ENCODE measurements around the gene CCM2. TPM values are rescaled to one million over a fixed set of nuclear protein-coding genes. Genes with fewer than 3 reads are reported as not detected.

The CCM2 gene
- total and polyA plus RNA-seq, 12 donors: 36.1 to 84.5 (median 50.7) TPM

DNA sequence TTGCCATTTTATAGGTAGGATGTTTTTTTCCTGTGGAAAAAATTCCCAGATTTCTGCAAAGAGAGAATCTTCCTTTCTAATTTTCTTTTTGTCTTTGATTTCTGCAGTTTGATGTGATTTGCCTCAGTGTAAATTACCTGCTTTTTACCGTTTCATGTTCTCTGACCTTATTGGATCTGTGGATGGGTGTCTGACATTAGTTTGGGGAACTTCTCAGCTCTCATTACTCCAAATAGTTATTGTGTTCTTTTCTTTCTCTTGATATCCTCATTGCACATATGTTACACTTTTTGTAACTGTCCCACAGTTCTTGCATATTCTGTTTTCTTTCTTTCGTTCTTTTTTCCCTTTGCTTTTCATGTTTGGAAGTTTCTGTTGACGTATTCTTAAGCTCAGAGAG lies 60.3 kb downstream of the CCM2 start:
- no peaks in the 10 kb centered on the region for H3K27me3 ChIP-seq
- WGBS, 4 donors: 96 to 98% (median 96%) methylated on average over 3 of the region's 3 CpGs
- intact Hi-C loops (cut with DNase I): no loop called here
- no peaks in the 10 kb centered on the region for H3K4me1 ChIP-seq (replicated peaks in 1 of 2)
- DNase-seq: no peak
- H3K4me3 ChIP-seq: no peak overlapping the region
- no peak for TF ChIP-seq POLR2A (IDR thresholded peaks at IDR 0.05)
- TF ChIP-seq, protein P1, sequence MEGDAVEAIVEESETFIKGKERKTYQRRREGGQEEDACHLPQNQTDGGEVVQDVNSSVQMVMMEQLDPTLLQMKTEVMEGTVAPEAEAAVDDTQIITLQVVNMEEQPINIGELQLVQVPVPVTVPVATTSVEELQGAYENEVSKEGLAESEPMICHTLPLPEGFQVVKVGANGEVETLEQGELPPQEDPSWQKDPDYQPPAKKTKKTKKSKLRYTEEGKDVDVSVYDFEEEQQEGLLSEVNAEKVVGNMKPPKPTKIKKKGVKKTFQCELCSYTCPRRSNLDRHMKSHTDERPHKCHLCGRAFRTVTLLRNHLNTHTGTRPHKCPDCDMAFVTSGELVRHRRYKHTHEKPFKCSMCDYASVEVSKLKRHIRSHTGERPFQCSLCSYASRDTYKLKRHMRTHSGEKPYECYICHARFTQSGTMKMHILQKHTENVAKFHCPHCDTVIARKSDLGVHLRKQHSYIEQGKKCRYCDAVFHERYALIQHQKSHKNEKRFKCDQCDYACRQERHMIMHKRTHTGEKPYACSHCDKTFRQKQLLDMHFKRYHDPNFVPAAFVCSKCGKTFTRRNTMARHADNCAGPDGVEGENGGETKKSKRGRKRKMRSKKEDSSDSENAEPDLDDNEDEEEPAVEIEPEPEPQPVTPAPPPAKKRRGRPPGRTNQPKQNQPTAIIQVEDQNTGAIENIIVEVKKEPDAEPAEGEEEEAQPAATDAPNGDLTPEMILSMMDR (IDR thresholded peaks at IDR 0.05): no peak
- H3K36me3 ChIP-seq (replicated peaks in 1 of 2): peaks cover 0 to 9% of the 10 kb centered on the region in 2 donors
- no peak overlapping the region for H3K27ac ChIP-seq
- no peaks in the 10 kb centered on the region for H3K9me3 ChIP-seq (replicated peaks in 1 of 3)

DNA sequence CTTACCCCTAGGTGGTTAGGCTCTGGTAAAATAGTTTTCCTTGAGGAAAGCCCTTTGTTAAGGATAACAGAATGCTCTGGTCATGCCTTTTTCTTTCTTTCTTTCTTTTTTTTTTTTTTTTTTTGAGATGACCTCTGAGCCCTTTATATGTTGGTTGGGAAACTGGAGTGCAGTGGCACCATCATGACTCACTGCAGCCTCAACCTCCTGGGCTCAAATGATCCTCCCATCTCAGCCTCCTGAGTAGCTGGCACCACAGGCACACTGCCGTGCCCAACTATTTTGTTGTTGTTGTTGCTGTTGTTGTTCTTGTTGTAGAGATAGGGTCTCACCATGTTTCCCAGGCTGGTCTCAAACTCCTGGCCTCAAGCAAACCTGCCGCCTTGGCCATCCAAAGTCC lies 61.4 kb downstream of the CCM2 start:
- intact Hi-C loops (cut with DNase I): no loop called here
- WGBS, 4 donors: 98 to 100% (median 99%) methylated on average over 2 of the region's 2 CpGs
- Histone ChIP-seq H3K9me3 (replicated peaks in 1 of 3) (no peaks in the 10 kb centered on the region), H3K4me3 (no peak overlapping the region), H3K27me3 (no peaks in the 10 kb centered on the region), H3K36me3 (replicated peaks in 1 of 2) (peaks cover 0 to 9% of the 10 kb centered on the region in 2 donors), H3K4me1 (replicated peaks in 1 of 2) (no peaks in the 10 kb centered on the region), H3K27ac (no peak overlapping the region)
- TF ChIP-seq, protein P1 (IDR thresholded peaks at IDR 0.05): no peak
- TF ChIP-seq POLR2A (IDR thresholded peaks at IDR 0.05): no peak
- DNase-seq: peak in 1 of 7 donors; percentile 12

DNA sequence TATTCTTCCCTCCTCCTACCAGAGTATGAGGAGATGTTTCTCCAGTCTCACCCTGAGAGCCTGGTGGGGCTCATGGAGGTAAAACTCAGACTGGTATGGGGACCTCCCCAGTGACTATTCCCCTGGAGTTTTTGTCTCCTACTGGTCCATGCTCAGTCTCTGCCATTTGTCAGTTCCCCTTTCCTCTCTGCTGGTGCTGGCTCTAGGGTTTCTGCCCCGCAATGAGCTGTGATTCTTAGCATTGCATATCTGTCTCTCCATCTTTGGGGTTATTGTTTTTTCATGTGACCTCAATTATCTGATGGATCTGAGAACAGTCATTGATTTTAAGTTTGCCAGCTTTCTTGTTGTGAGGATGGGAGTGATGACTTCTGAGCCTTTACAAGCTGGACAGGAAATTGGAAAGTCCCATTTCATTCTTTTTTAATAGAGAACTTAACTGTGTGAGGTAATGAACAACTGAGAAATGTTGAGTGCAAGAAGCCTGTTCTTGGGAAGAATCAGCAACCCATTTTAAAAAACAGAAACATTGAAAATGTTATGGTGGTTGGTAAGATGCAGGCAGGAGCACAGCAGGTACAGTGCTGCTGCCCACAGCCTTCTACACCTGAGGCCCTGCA lies 61.9 kb downstream of the CCM2 start:
- no peak for TF ChIP-seq POLR2A (IDR thresholded peaks at IDR 0.05)
- TF ChIP-seq, protein P1 (IDR thresholded peaks at IDR 0.05): no peak
- Histone ChIP-seq H3K4me3 (no peak overlapping the region), H3K9me3 (replicated peaks in 1 of 3) (no peaks in the 10 kb centered on the region), H3K27me3 (no peaks in the 10 kb centered on the region), H3K27ac (no peak overlapping the region), H3K4me1 (replicated peaks in 1 of 2) (no peaks in the 10 kb centered on the region), H3K36me3 (replicated peaks in 1 of 2) (peaks cover 0 to 9% of the 10 kb centered on the region in 2 donors)
- no peak for DNase-seq
- intact Hi-C loops (cut with DNase I): no loop called here
- 86 to 100% (median 93%) methylated on average over 1 of the region's 1 CpG for WGBS, 4 donors

DNA sequence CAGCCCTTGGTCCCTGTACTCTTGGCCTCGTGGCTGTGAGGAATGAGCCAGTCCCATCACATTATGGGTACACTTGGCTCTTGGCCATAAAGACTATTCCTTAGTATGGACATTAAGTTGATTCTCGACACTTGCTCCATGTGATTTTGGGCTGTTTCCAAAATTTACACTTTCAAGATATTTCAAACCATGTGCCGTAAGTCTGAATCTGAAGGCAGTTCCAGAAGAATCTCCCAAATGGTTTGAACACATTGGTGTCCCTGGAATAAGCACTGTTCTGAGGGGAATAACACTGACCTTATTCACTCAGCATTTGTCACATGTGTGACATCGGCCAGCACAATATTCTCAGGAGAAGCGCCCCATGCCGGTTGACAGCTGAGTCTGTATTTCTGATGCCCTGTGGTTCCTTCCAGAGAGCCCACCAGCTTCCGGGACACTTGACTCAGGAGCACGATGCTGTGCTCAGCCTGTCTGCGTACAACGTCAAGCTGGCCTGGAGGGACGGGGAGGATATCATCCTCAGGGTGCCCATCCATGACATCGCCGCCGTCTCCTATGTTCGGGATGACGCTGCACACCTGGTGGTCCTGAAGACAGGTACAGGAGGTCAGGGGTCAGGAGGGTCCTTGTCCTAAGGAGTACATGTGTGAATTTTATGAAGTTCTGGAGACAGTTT lies 64.2 kb downstream of the CCM2 start:
- Histone ChIP-seq H3K36me3 (replicated peaks in 1 of 2) (peaks cover 0 to 23% of the 10 kb centered on the region in 2 donors), H3K9me3 (replicated peaks in 1 of 3) (no peaks in the 10 kb centered on the region), H3K27ac (no peak overlapping the region), H3K4me1 (replicated peaks in 1 of 2) (no peaks in the 10 kb centered on the region), H3K4me3 (no peak overlapping the region), H3K27me3 (no peaks in the 10 kb centered on the region)
- TF ChIP-seq, protein P1 (IDR thresholded peaks at IDR 0.05): no peak
- TF ChIP-seq POLR2A (IDR thresholded peaks at IDR 0.05): no peak
- 89 to 94% (median 92%) methylated on average over 15 to 16 of the region's 16 CpGs for WGBS, 4 donors
- intact Hi-C loops (cut with DNase I): no loop called here
- peak in 1 of 7 donors; percentile 9 for DNase-seq
